C4-2B (cell line): ENCODE data around the gene TMEM207.

Experiments
- ZFX ChIP-seq: fragments of 450-650 bp; IDR thresholded peaks from 2 replicates; pipeline ENCODE4 v1.6.1; 2017
- TF ChIP-seq, protein P1 (sequence below): fragments of 450-650 bp; conservative IDR thresholded peaks from 2 replicates; pipeline ENCODE4 v1.5.1; 2017; ENCODE audit warnings: mild to moderate bottlenecking

DNA sequence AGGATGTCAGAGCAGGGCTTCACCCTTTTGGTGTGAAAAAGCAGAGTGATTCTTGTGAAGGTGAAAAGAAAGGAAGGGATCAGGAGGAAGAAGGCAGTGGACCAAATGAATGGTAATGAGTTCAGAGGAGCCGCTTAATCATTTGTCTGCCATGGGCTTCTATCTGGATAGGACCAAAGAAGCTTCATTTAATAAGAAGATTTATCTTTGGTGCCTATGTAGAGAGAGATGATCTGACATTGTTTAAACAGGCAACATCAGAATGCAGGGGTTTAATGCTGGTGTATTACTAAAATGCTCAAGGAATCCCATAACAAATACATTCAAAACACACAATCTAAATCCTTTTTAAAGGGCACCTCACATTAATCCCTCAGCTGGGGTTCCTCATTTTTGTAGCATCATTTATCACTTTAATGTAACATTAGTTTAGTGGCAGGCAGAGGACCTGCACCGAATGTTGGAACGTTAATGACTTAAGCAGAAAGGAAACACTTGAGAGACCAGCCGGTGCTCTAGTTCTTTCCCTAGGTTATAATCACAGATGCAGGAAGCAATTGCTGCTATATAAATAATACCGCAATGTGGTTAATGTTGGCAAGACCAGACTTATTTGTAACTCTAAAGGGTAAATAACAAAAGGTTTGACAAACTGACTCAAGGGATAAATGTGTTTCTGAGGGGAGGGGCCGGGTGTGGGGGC is 36.3 kb upstream of the TMEM207 start:
- TF ChIP-seq, protein P1, sequence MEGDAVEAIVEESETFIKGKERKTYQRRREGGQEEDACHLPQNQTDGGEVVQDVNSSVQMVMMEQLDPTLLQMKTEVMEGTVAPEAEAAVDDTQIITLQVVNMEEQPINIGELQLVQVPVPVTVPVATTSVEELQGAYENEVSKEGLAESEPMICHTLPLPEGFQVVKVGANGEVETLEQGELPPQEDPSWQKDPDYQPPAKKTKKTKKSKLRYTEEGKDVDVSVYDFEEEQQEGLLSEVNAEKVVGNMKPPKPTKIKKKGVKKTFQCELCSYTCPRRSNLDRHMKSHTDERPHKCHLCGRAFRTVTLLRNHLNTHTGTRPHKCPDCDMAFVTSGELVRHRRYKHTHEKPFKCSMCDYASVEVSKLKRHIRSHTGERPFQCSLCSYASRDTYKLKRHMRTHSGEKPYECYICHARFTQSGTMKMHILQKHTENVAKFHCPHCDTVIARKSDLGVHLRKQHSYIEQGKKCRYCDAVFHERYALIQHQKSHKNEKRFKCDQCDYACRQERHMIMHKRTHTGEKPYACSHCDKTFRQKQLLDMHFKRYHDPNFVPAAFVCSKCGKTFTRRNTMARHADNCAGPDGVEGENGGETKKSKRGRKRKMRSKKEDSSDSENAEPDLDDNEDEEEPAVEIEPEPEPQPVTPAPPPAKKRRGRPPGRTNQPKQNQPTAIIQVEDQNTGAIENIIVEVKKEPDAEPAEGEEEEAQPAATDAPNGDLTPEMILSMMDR = no peak
- TF ChIP-seq ZFX = no peak
